ENCODE data around the gene COL1A2. TPM values are rescaled to one million over a fixed set of nuclear protein-coding genes. Genes with fewer than 3 reads are reported as not detected.

The COL1A2 gene
- total and polyA plus RNA-seq, 2 of the 8 experiments (the other 6 are each of a cell fraction or from before 2014, with no cell fraction given): 45.2 to 87.2 TPM

DNA sequence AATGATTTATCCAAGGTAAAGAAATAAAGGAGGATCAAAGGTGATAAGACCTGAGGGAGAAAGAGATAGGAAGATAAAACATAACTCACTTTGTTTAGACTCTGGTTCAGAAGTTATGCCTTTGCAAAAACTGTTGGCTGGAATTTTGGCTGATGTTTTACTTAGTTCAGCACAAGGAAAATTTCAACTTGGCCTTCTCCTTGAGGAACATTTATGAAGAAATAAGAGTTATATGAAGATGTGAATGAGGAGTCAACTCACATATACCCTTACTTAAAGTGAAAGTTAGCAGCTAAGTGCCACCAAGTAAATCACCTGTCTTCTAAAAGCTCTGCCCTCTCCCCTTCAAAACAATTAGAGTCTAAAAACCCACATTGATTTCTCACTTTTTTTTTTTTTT is 39.7 kb upstream of the COL1A2 start:
- Histone ChIP-seq H3K14ac (ENCODE audit: insufficient read length) (no peak overlapping the region), H2BK5ac (ENCODE audit: low read depth, low read length) (no peak overlapping the region), H2BK120ac (replicated peaks; ENCODE audit: low read depth, low read length) (no peak overlapping the region), H3K23me2 (ENCODE audit: low read depth, low read length) (no peaks in the 10 kb centered on the region), H2BK20ac (ENCODE audit: low read length) (no peak overlapping the region), H3K9me3 (ENCODE audit: insufficient read depth in 2 of 2, low read depth in 1 of 2, low read length in 1 of 2) (no peaks in the 10 kb centered on the region), H3K4me1 (replicated peaks in 1 of 4; ENCODE audit: control insufficient read depth in 3 of 4, insufficient read depth in 4 of 4, low read length in 3 of 4) (no peaks in the 10 kb centered on the region), H3K79me2 (ENCODE audit: control insufficient read depth in 1 of 2, insufficient read depth in 2 of 2, low read length in 2 of 2) (no peaks in the 10 kb centered on the region), H3K56ac (replicated peaks; ENCODE audit: insufficient read length, low read depth, low read length) (no peak overlapping the region), H3K4ac (replicated peaks; ENCODE audit: insufficient read length, low read depth, low read length) (no peak overlapping the region), H3K27ac (ENCODE audit: low read depth, low read length) (no peak overlapping the region), H4K20me1 (replicated peaks in 1 of 2; ENCODE audit: control insufficient read depth in 1 of 2, insufficient read depth in 2 of 2, low read length in 2 of 2) (no peaks in the 10 kb centered on the region), H3K79me1 (ENCODE audit: low read depth, low read length) (no peaks in the 10 kb centered on the region), H2BK15ac (ENCODE audit: low read length) (no peak overlapping the region), H3K18ac (ENCODE audit: extremely low read depth, low read length) (no peak overlapping the region), H3K4me3 (ENCODE audit: extremely low read depth in 1 of 4, insufficient read depth in 2 of 4, low read depth in 3 of 4, low read length in 4 of 4) (no peak overlapping the region), H2AK5ac (ENCODE audit: low read depth, low read length) (no peak overlapping the region), H4K91ac (replicated peaks; ENCODE audit: insufficient read length, low read length) (no peak overlapping the region), H3K27me3 (replicated peaks in 1 of 4; ENCODE audit: control insufficient read depth in 3 of 4, extremely low read depth in 1 of 4, insufficient read depth in 3 of 4, low read length in 3 of 4) (no peaks in the 10 kb centered on the region), H3K36me3 (ENCODE audit: control insufficient read depth in 2 of 4, insufficient read depth in 4 of 4, low read length in 3 of 4) (no peaks in the 10 kb centered on the region), H2BK12ac (ENCODE audit: low read depth, low read length) (no peak overlapping the region), H4K8ac (ENCODE audit: extremely low read depth, insufficient read depth, low read length) (no peak overlapping the region), H4K5ac (ENCODE audit: insufficient read length, low read depth, low read length) (no peak overlapping the region), H3K23ac (ENCODE audit: insufficient read length) (no peak overlapping the region), H3K9ac (replicated peaks in 1 of 4; ENCODE audit: extremely low read depth in 1 of 4, low read depth in 3 of 4, low read length in 3 of 4) (no peak overlapping the region), H3K4me2 (ENCODE audit: insufficient read depth in 1 of 2, low read depth in 2 of 2, low read length in 2 of 2) (no peak overlapping the region), H2AFZ (ENCODE audit: low read length) (no peak overlapping the region)
- TF ChIP-seq SP1 (IDR thresholded peaks at IDR 0.05; ENCODE audit: low read depth, low read length): no peak
- TF ChIP-seq USF2 (IDR thresholded peaks at IDR 0.05; ENCODE audit: low read length): no peak
- TF ChIP-seq CBX8 (IDR thresholded peaks at IDR 0.05; ENCODE audit: borderline replicate concordance, low read depth, low read length): no peak
- no peak for TF ChIP-seq TBP (IDR thresholded peaks at IDR 0.05; ENCODE audit: low read depth, low read length)
- TF ChIP-seq SP2 (IDR thresholded peaks at IDR 0.05; ENCODE audit: low read length): no peak
- no peak for TF ChIP-seq JUN (IDR thresholded peaks at IDR 0.05; ENCODE audit: low read depth, low read length)
- TF ChIP-seq BACH1 (IDR thresholded peaks at IDR 0.05; ENCODE audit: low read length): no peak
- no peak for TF ChIP-seq CREB1 (IDR thresholded peaks at IDR 0.05)
- ChIA-PET CTCF (ENCODE audit: partially characterized antibody) (no interaction called here), POLR2A (ENCODE audit: partially characterized antibody) (no interaction called here)
- FAIRE-seq (no peak), DNase-seq (ENCODE audit: low read depth in 1 of 2, low spot score in 2 of 2) (no peak)
